GM15510 (cell line): Measurements from ENCODE around the gene LPAR4.

Source experiments
- POLR2A ChIP-seq: IDR thresholded peaks from 3 replicates; pipeline ENCODE4 v1.6.1; 2011; ENCODE audit warnings: borderline replicate concordance; ENCODE audit not compliant: insufficient read length; ENCODE audit errors: extremely low read depth

The LPAR4 gene

DNA sequence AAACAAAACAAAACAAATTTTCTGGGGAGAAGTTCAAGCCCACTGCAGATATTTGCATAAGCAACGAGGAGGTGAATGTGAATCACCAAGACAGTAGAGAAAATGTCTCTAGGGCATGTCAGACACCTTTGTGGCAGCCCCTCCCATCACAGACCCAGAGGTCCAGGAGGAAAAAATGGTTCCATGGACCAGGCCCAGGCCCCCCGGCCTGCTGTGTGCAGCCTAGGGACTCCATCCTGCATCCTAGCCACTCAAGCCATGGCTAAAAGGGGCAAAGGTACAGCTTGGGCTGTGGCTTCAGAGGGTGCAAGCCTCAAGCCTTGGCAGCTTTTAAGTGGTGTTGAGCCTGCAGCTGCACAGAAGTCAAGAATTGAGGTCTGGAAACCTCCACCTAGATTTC is 54.0 kb downstream of the LPAR4 start:
- no peak for TF ChIP-seq POLR2A
